Sigmoid colon (tissue), 7 donors: ENCODE measurements around the gene MYT1. TPM values are rescaled to one million over a fixed set of nuclear protein-coding genes. Genes with fewer than 3 reads are reported as not detected.

Source experiments
- DNase-seq: peaks from one replicate; pipeline ENCODE4 v3.0.0-alpha.2; 2019
- H3K27ac ChIP-seq, 4 donors: fragments of 200-600 bp; sonication (generic); one replicate each; pipeline ENCODE4 v1.5.1; 2016 to 2019; ENCODE audit warnings: mild to moderate bottlenecking in 1 of 4
- H3K27me3 ChIP-seq, 3 donors: fragments of 200-600 bp; sonication (generic); one replicate each; pipeline ENCODE4 v1.5.1; 2019; ENCODE audit warnings: mild to moderate bottlenecking in 1 of 3
- H3K36me3 ChIP-seq, 4 donors: fragments of 200-600 bp; sonication (generic); one replicate each; pipeline ENCODE4 v1.5.1; 2016 to 2019
- H3K4me1 ChIP-seq, 4 donors: fragments of 200-600 bp; sonication (generic); one replicate each; pipeline ENCODE4 v1.5.1; 2017 to 2019
- H3K4me3 ChIP-seq, 4 donors: fragments of 200-600 bp; sonication (generic); one replicate each; pipeline ENCODE4 v1.5.1; 2017 to 2019; ENCODE audit warnings: mild to moderate bottlenecking in 2 of 4, moderate library complexity in 1 of 4
- H3K9me3 ChIP-seq, 4 donors: fragments of 200-600 bp in 3 of 4; sonication (generic) in 3 of 4; one replicate each; pipeline versions ENCODE4 v1.5.1 to v1.6.1; 2013 to 2019
- EP300 ChIP-seq, 4 donors: sonication (generic); formaldehyde crosslinking; IDR thresholded peaks; one replicate each; pipeline ENCODE4 v1.6.1; 2017; ENCODE audit warnings: antibody characterized with exemption in 4 of 4
- POLR2A ChIP-seq, 2 donors: fragments of 450-650 bp; IDR thresholded peaks; one replicate each; pipeline ENCODE4 v1.6.1; 2016; ENCODE audit warnings: antibody characterized with exemption in 2 of 2, mild to moderate bottlenecking in 2 of 2, moderate library complexity in 2 of 2
- POLR2AphosphoS5 ChIP-seq, 4 donors: sonication (generic); formaldehyde crosslinking; IDR thresholded peaks; one replicate each; pipeline ENCODE4 v1.6.1; 2017; ENCODE audit warnings: antibody characterized with exemption in 4 of 4
- WGBS, 2 donors: extraction: QIAGEN DNeasy Blood & Tissue Kit; methylation state at CpG; one replicate each; pipeline ENCODE4 v1.1.7; 2013; 5-methylcytosine and 5-hydroxymethylcytosine counted together
- intact Hi-C: fragments of 100-400 bp; cut with DNase I; formaldehyde crosslinking; loops from one replicate; pipeline ENCODE4 v1.15.1; 2023
- polyA plus RNA-seq, 3 donors: library from polyadenylated mRNA; stranded (reverse); fragments of 200-250 nt; gene quantifications; one replicate each; pipeline ENCODE4 v1.2.3, GENCODE V29; 2013
- total RNA-seq, 4 donors: library from RNA; depleted of rRNA; stranded (reverse); fragments of >200 nt; gene quantifications; one replicate each; pipeline ENCODE4 v1.1.0, GENCODE V29; 2016
- TF ChIP-seq, protein P1 (sequence below), 4 experiments: fragments of 450-650 bp in 3 of 4; fragments of 200-600 bp in 1 of 4; IDR thresholded peaks; one replicate each; pipeline ENCODE4 v1.5.1; 2016 to 2019; ENCODE audit warnings: antibody characterized with exemption in 4 of 4, mild to moderate bottlenecking in 3 of 4, moderate library complexity in 2 of 4
- donor health status: healthy with polysubstance abuse.
- donor health status: Bipolar disorder and iron deficiency.
- donor health status: healthy.

Gene MYT1
- total and polyA plus RNA-seq, 7 donors, result under 0.01 to 1.1 (median 0.27) TPM; not detected in 2

- TF ChIP-seq POLR2AphosphoS5 (IDR thresholded peaks at IDR 0.05) (no peak), POLR2A (IDR thresholded peaks at IDR 0.05) (no peak), EP300 (IDR thresholded peaks at IDR 0.05) (no peak)
- WGBS, 2 donors, result 84 to 89% methylated on average over 19 of the region's 19 CpGs
- no peak for DNase-seq
These were observed 77.9 kb downstream of the MYT1 start for GRCh38 chr20:64242003-64242796.

GRCh38 chr20:64242797-64243475 lies 78.7 kb downstream of the MYT1 start:
- intact Hi-C loops, result no loop called here
- Histone ChIP-seq H3K4me3 (no peak overlapping the region), H3K9me3 (no peaks in the 10 kb centered on the region), H3K4me1 (no peaks in the 10 kb centered on the region), H3K27ac (no peak overlapping the region), H3K27me3 (peaks cover 0 to 23% (median 0%) of the 10 kb centered on the region in 3 donors), H3K36me3 (no peaks in the 10 kb centered on the region)
- no peak for DNase-seq
- TF ChIP-seq, protein P1, sequence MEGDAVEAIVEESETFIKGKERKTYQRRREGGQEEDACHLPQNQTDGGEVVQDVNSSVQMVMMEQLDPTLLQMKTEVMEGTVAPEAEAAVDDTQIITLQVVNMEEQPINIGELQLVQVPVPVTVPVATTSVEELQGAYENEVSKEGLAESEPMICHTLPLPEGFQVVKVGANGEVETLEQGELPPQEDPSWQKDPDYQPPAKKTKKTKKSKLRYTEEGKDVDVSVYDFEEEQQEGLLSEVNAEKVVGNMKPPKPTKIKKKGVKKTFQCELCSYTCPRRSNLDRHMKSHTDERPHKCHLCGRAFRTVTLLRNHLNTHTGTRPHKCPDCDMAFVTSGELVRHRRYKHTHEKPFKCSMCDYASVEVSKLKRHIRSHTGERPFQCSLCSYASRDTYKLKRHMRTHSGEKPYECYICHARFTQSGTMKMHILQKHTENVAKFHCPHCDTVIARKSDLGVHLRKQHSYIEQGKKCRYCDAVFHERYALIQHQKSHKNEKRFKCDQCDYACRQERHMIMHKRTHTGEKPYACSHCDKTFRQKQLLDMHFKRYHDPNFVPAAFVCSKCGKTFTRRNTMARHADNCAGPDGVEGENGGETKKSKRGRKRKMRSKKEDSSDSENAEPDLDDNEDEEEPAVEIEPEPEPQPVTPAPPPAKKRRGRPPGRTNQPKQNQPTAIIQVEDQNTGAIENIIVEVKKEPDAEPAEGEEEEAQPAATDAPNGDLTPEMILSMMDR (IDR thresholded peaks at IDR 0.05), result no peak
- TF ChIP-seq POLR2AphosphoS5 (IDR thresholded peaks at IDR 0.05) (no peak), POLR2A (IDR thresholded peaks at IDR 0.05) (no peak), EP300 (IDR thresholded peaks at IDR 0.05) (no peak)
- 75 to 79% methylated on average over 4 of the region's 4 CpGs for WGBS, 2 donors

More at GRCh38 chr20:64242003-64242796, 77.9 kb downstream of the MYT1 start:
- Histone ChIP-seq H3K27ac (no peak overlapping the region), H3K9me3 (no peaks in the 10 kb centered on the region), H3K4me1 (no peaks in the 10 kb centered on the region), H3K27me3 (peaks cover 0 to 20% (median 0%) of the 10 kb centered on the region in 3 donors), H3K36me3 (no peaks in the 10 kb centered on the region), H3K4me3 (no peak overlapping the region)
- intact Hi-C loops, result no loop called here

DNA sequence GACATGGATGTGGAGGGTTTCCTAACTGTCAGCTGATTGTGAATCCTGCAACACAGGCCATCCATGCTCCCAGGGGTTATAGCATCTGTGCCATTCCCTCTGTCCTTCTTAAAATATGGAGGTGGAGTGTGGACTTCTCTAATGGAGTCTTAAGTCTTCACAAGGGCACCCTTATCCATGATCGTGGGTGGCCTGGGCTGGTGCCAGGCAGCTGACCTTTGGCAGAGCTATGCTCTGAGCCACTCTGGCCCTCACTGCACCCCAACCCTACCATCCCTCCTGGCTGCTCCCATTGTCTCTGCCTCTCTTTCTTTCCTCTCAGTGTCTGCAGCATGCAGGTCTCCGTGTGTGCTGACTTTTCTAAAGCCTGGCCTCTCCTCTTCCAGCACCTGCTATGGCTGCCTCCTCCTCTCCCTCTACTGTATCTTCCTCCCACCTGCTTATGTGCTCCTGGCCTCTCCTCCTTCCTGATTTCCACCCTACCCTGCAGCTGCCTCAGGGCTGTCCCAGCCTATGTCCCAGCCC lies 80.1 kb downstream of the MYT1 start:
- no peaks in the 10 kb centered on the region for H3K9me3 ChIP-seq
- H3K4me1 ChIP-seq, result no peaks in the 10 kb centered on the region
- 63 to 77% methylated on average over 2 of the region's 2 CpGs for WGBS, 2 donors
- DNase-seq, result no peak
- intact Hi-C loops, result no loop called here
- TF ChIP-seq, protein P1 (IDR thresholded peaks at IDR 0.05), result no peak
- TF ChIP-seq POLR2A (IDR thresholded peaks at IDR 0.05) (no peak), POLR2AphosphoS5 (IDR thresholded peaks at IDR 0.05) (no peak), EP300 (IDR thresholded peaks at IDR 0.05) (no peak)
- H3K27ac ChIP-seq, result no peak overlapping the region
- H3K36me3 ChIP-seq, result no peaks in the 10 kb centered on the region
- no peak overlapping the region for H3K4me3 ChIP-seq
- H3K27me3 ChIP-seq, result peaks cover 0 to 23% (median 0%) of the 10 kb centered on the region in 3 donors

GRCh38 chr20:64244870-64245603 lies 80.8 kb downstream of the MYT1 start:
- H3K27me3 ChIP-seq, result peaks cover 0 to 23% (median 0%) of the 10 kb centered on the region in 3 donors
- TF ChIP-seq POLR2AphosphoS5 (IDR thresholded peaks at IDR 0.05) (no peak), POLR2A (IDR thresholded peaks at IDR 0.05) (no peak), EP300 (IDR thresholded peaks at IDR 0.05) (no peak)
- TF ChIP-seq, protein P1 (IDR thresholded peaks at IDR 0.05), result no peak
- no peak overlapping the region for H3K4me3 ChIP-seq
- H3K9me3 ChIP-seq, result no peaks in the 10 kb centered on the region
- DNase-seq, result no peak
- no peaks in the 10 kb centered on the region for H3K4me1 ChIP-seq
- no peaks in the 10 kb centered on the region for H3K36me3 ChIP-seq
- 44 to 55% methylated on average over 8 of the region's 8 CpGs for WGBS, 2 donors
- H3K27ac ChIP-seq, result no peak overlapping the region
- intact Hi-C loops, result no loop called here
